ENCODE results near the gene NR2F2. TPM values are rescaled to one million over a fixed set of nuclear protein-coding genes. Genes with fewer than 3 reads are reported as not detected.

NR2F2 gene
- total RNA-seq, 4 donors from 2014 or later: 42.7 to 131 (median 83.6) TPM

DNA sequence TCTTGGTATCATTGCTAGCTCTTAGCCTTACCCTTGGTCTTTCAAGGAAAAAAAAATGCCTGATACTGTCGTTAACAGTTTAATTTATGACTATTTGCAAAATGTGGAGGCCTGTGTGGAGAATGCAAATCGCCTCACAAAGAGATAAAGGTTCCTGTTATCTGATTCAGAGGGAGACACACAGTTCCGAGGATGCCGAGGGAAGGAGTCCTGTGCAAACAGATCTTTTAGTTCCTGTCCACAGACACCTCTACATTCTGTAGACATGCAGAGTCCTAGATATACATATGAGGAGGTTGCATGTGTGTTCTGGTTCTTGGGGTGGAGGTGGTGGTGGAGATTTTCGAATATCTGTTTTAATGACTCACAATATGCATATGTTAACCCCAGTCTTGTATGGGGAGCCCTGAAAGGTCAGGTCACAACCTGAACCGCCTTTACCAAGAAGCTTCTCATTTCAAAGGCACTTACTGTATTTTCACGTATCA is 5.7 kb downstream of the NR2F2 start:
- H3K4me3 ChIP-seq: peak overlapping the region; percentile 77 to 84 (median 80)
- peaks cover 0 to 10% (median 4%) of the 10 kb centered on the region in 4 donors for H3K4me1 ChIP-seq
- no peak for DNase-seq (ENCODE audit: extremely low spot score)
- 5% methylated on average over 7 of the region's 7 CpGs for WGBS
- TF ChIP-seq POLR2A (IDR thresholded peaks at IDR 0.05; ENCODE audit: low read depth): no peak
- TF ChIP-seq EP300 (IDR thresholded peaks at IDR 0.05): no peak
- TF ChIP-seq, protein P1, sequence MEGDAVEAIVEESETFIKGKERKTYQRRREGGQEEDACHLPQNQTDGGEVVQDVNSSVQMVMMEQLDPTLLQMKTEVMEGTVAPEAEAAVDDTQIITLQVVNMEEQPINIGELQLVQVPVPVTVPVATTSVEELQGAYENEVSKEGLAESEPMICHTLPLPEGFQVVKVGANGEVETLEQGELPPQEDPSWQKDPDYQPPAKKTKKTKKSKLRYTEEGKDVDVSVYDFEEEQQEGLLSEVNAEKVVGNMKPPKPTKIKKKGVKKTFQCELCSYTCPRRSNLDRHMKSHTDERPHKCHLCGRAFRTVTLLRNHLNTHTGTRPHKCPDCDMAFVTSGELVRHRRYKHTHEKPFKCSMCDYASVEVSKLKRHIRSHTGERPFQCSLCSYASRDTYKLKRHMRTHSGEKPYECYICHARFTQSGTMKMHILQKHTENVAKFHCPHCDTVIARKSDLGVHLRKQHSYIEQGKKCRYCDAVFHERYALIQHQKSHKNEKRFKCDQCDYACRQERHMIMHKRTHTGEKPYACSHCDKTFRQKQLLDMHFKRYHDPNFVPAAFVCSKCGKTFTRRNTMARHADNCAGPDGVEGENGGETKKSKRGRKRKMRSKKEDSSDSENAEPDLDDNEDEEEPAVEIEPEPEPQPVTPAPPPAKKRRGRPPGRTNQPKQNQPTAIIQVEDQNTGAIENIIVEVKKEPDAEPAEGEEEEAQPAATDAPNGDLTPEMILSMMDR (IDR thresholded peaks at IDR 0.05): no peak
- TF ChIP-seq POLR2AphosphoS5 (IDR thresholded peaks at IDR 0.05): no peak
- intact Hi-C loops (cut with DNase I): no loop called here
- H3K27me3 ChIP-seq: no peaks in the 10 kb centered on the region
- H3K27ac ChIP-seq (replicated peaks in 1 of 4): peak overlapping the region; percentile 94 to 97 (median 94)
- peaks cover 13 to 28% (median 22%) of the 10 kb centered on the region in 4 donors for H3K36me3 ChIP-seq
- no peaks in the 10 kb centered on the region for H3K9me3 ChIP-seq

GRCh38 chr15:96336596-96337364 is 6.3 kb downstream of the NR2F2 start:
- intact Hi-C loops (cut with DNase I): no loop called here
- peak; percentile 24 for DNase-seq (ENCODE audit: extremely low spot score)
- H3K36me3 ChIP-seq: peaks cover 13 to 28% (median 21%) of the 10 kb centered on the region in 4 donors
- H3K27ac ChIP-seq (replicated peaks in 1 of 4): peak overlapping the region; percentile 94 to 97 (median 94)
- H3K4me3 ChIP-seq: peak overlapping the region; percentile 77 to 84 (median 80)
- no peaks in the 10 kb centered on the region for H3K9me3 ChIP-seq
- H3K4me1 ChIP-seq: peaks cover 0 to 15% (median 7%) of the 10 kb centered on the region in 4 donors
- H3K27me3 ChIP-seq: no peaks in the 10 kb centered on the region
- WGBS: 4% methylated on average over 9 of the region's 9 CpGs
- TF ChIP-seq POLR2AphosphoS5 (IDR thresholded peaks at IDR 0.05) (peak in 1 of 2 donors; percentile 24), POLR2A (IDR thresholded peaks at IDR 0.05; ENCODE audit: low read depth) (no peak), EP300 (IDR thresholded peaks at IDR 0.05) (no peak)
- TF ChIP-seq, protein P1 (IDR thresholded peaks at IDR 0.05): no peak

- Histone ChIP-seq H3K27me3 (no peaks in the 10 kb centered on the region), H3K36me3 (peaks cover 13 to 28% (median 19%) of the 10 kb centered on the region in 4 donors), H3K4me3 (peak overlapping the region; percentile 77 to 84 (median 80)), H3K27ac (replicated peaks in 1 of 4) (peak overlapping the region; percentile 94 to 97 (median 94)), H3K9me3 (no peaks in the 10 kb centered on the region), H3K4me1 (peaks cover 0 to 22% (median 15%) of the 10 kb centered on the region in 4 donors)
- TF ChIP-seq EP300 (IDR thresholded peaks at IDR 0.05) (no peak), POLR2A (IDR thresholded peaks at IDR 0.05; ENCODE audit: low read depth) (no peak), POLR2AphosphoS5 (IDR thresholded peaks at IDR 0.05) (no peak)
- TF ChIP-seq, protein P1 (IDR thresholded peaks at IDR 0.05): no peak
- DNase-seq (ENCODE audit: extremely low spot score): peak; percentile 66
- intact Hi-C loops (cut with DNase I): no loop called here
- WGBS: 3% methylated on average over 14 of the region's 14 CpGs
Observed at GRCh38 chr15:96337365-96338023, 7.0 kb downstream of the NR2F2 start.

GRCh38 chr15:96338074-96338765 is 7.7 kb downstream of the NR2F2 start:
- TF ChIP-seq EP300 (IDR thresholded peaks at IDR 0.05) (no peak), POLR2AphosphoS5 (IDR thresholded peaks at IDR 0.05) (no peak), POLR2A (IDR thresholded peaks at IDR 0.05; ENCODE audit: low read depth) (no peak)
- TF ChIP-seq, protein P1 (IDR thresholded peaks at IDR 0.05): no peak
- peaks cover 13 to 28% (median 19%) of the 10 kb centered on the region in 4 donors for H3K36me3 ChIP-seq
- no peaks in the 10 kb centered on the region for H3K9me3 ChIP-seq
- peaks cover 0 to 29% (median 22%) of the 10 kb centered on the region in 4 donors for H3K4me1 ChIP-seq
- 10% methylated on average over 5 of the region's 5 CpGs for WGBS
- no peaks in the 10 kb centered on the region for H3K27me3 ChIP-seq
- DNase-seq (ENCODE audit: extremely low spot score): no peak
- H3K27ac ChIP-seq (replicated peaks in 1 of 4): peak overlapping the region; percentile 94 to 97 (median 94)
- peak overlapping the region; percentile 77 to 84 (median 80) for H3K4me3 ChIP-seq
- intact Hi-C loops (cut with DNase I): no loop called here

Data from esophagus muscularis mucosa (tissue), 4 donors.